Smooth muscle cell of the coronary artery (primary cell): ENCODE measurements around the gene TMPRSS5. TPM values are rescaled to one million over a fixed set of nuclear protein-coding genes. Genes with fewer than 3 reads are reported as not detected.

Source experiments
- total RNA-seq: library from RNA; depleted of rRNA; stranded (reverse); fragments of >200 nt; gene quantifications from 2 replicates; pipeline ENCODE4 v1.2.3, GENCODE V29; 2014; ENCODE audit warnings: low replicate concordance

Gene TMPRSS5
- 0.08 TPM in 1 of 2 replicates, not detected in the other for total RNA-seq

GRCh38 chr11:113705871-113706655 lies at the start of gene TMPRSS5:
Gene TMPRSS5 (minus strand): TSS chr11:113706308. CDS start chr11:113706224, 84 bp downstream.

Other genes with a start within 250 kb of the TMPRSS5 start
- not detected in 2 replicates for gene DRD2, start 230.9 kb downstream of the TMPRSS5 start, total RNA-seq
- gene ZW10, start 67.4 kb upstream of the TMPRSS5 start, total RNA-seq = 11.1 and 16.2 TPM in 2 replicates
- gene CLDN25, start 73.5 kb upstream of the TMPRSS5 start, total RNA-seq = not detected in 2 replicates
- gene USP28, start 169.3 kb upstream of the TMPRSS5 start, total RNA-seq = 22.5 and 23.4 TPM in 2 replicates
- not detected in 2 replicates for gene HTR3B, start 198.5 kb upstream of the TMPRSS5 start, total RNA-seq